Endothelial cell of umbilical vein (primary cell): ENCODE data around the gene SLC6A18.

ENCODE experiments used
- GATA2 ChIP-seq: IDR thresholded peaks from 2 replicates; pipeline ENCODE4 v1.7.0; 2011; ENCODE audit warnings: low read depth, mild to moderate bottlenecking, moderate library complexity, mixed read lengths, low read length; ENCODE audit not compliant: insufficient read length, insufficient read depth
- MYC ChIP-seq: IDR thresholded peaks from one replicate; pipeline ENCODE4 v1.6.1; 2011; ENCODE audit warnings: mild to moderate bottlenecking, low read depth, low read length
- POLR2A ChIP-seq: IDR thresholded peaks from 2 replicates; pipeline ENCODE4 v1.6.1; 2012; ENCODE audit warnings: low read depth, mild to moderate bottlenecking, control low read depth, low read length
- TF ChIP-seq, protein P1 (sequence below), 2 donors: IDR thresholded peaks; 1 replicate in 1 of 2; 2 replicates in 1 of 2; pipeline ENCODE4 v1.5.1; 2011; ENCODE audit warnings: low read length in 2 of 2, mild to moderate bottlenecking in 2 of 2, moderate library complexity in 2 of 2, control low read depth in 1 of 2, inconsistent platforms in 1 of 2, low read depth in 1 of 2; ENCODE audit not compliant: insufficient read depth in 1 of 2; ENCODE audit errors: extremely low read depth in 1 of 2

DNA sequence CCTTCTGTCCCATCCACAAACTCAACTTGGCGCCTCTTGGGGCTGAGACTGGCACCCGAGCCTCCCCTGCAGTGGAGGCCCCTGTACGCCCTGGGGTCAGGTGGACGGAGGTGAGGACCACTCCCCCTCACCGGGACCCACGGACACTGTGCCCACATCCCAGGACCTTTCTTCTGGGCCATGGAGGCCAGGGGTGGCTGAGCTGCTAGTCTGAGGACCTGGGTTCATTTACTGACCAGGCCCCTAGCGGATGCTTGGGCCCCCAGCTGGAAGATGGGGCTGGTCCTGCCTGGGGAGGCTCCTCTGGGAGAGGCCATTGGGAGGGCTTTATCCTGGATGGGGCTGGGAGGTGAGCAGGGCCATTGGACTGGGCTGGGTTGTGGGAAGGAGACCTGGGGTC is 40.7 kb upstream of the SLC6A18 start:
- TF ChIP-seq POLR2A (no peak), MYC (no peak), GATA2 (no peak)
- TF ChIP-seq, protein P1, sequence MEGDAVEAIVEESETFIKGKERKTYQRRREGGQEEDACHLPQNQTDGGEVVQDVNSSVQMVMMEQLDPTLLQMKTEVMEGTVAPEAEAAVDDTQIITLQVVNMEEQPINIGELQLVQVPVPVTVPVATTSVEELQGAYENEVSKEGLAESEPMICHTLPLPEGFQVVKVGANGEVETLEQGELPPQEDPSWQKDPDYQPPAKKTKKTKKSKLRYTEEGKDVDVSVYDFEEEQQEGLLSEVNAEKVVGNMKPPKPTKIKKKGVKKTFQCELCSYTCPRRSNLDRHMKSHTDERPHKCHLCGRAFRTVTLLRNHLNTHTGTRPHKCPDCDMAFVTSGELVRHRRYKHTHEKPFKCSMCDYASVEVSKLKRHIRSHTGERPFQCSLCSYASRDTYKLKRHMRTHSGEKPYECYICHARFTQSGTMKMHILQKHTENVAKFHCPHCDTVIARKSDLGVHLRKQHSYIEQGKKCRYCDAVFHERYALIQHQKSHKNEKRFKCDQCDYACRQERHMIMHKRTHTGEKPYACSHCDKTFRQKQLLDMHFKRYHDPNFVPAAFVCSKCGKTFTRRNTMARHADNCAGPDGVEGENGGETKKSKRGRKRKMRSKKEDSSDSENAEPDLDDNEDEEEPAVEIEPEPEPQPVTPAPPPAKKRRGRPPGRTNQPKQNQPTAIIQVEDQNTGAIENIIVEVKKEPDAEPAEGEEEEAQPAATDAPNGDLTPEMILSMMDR (IDR thresholded peaks at IDR 0.05; ENCODE audit: extremely low read depth in 1 of 2, insufficient read depth in 1 of 2, low read depth in 1 of 2, low read length in 2 of 2), result no peak
